ENCODE data around the gene CSNK1E.

GRCh38 chr22:38316364-38317121, 690 bp downstream of the CSNK1E start:
- TF ChIP-seq SUZ12 (IDR thresholded peaks at IDR 0.05; ENCODE audit: extremely low read depth, insufficient read depth, insufficient read length) (no peak), ZNF274 (IDR thresholded peaks at IDR 0.05; ENCODE audit: low read depth, low read length) (no peak)

All from NT2/D1 (cell line).